Kidney (tissue), 14 donors: ENCODE data around the gene METRN. TPM values are rescaled to one million over a fixed set of nuclear protein-coding genes. Genes with fewer than 3 reads are reported as not detected.

Experiments used
- DNase-seq, 5 donors: peaks; one replicate each; pipeline ENCODE4 v3.0.0-alpha.2; 2013 to 2020
- FAIRE-seq: peaks from 2 replicates; lab custom pipeline; 2012; peaks lifted over from hg19 to GRCh38; lab: Jason Lieb, UNC
- H3K27ac ChIP-seq, 2 donors: one replicate each; pipeline ENCODE4 v1.7.0; 2013; ENCODE audit warnings: low read depth in 2 of 2, low read length in 2 of 2, inconsistent platforms in 1 of 2
- H3K27me3 ChIP-seq: one replicate; pipeline ENCODE4 v1.7.1; 2013; ENCODE audit warnings: low read length, inconsistent platforms; ENCODE audit not compliant: control insufficient read depth, insufficient read depth
- H3K36me3 ChIP-seq, 3 donors: one replicate each; pipeline versions ENCODE4 v1.7.0 to v1.7.1; 2013; ENCODE audit warnings: low read length in 3 of 3, control low read depth in 1 of 3, inconsistent platforms in 1 of 3; ENCODE audit not compliant: insufficient read depth in 3 of 3, control insufficient read depth in 2 of 3
- H3K4me1 ChIP-seq, 3 donors: one replicate each; pipeline versions ENCODE4 v1.7.0 to v1.7.1; 2013; ENCODE audit warnings: low read length in 3 of 3, inconsistent platforms in 1 of 3, low read depth in 1 of 3; ENCODE audit not compliant: control insufficient read depth in 2 of 3, insufficient read depth in 2 of 3
- H3K4me3 ChIP-seq, 3 donors: one replicate each; pipeline versions ENCODE4 v1.7.0 to v1.8.1; 2013; ENCODE audit warnings: low read length in 3 of 3, control low read depth in 1 of 3, inconsistent platforms in 1 of 3
- H3K9ac ChIP-seq, 3 donors: one replicate each; pipeline versions ENCODE4 v1.7.0 to v1.7.1; 2013; ENCODE audit warnings: low read length in 3 of 3, control low read depth in 1 of 3, inconsistent platforms in 1 of 3
- H3K9me3 ChIP-seq, 3 donors: one replicate each; pipeline versions ENCODE4 v1.7.0 to v1.7.1; 2013; ENCODE audit warnings: low read length in 3 of 3, control low read depth in 1 of 3, inconsistent platforms in 1 of 3; ENCODE audit not compliant: control insufficient read depth in 2 of 3, insufficient read depth in 1 of 3
- CTCF ChIP-seq: IDR thresholded peaks from 3 replicates; pipeline ENCODE4 v1.5.1; 2012; ENCODE audit warnings: mild to moderate bottlenecking, moderate library complexity, borderline replicate concordance; ENCODE audit not compliant: insufficient read depth; ENCODE audit errors: extremely low read depth
- intact Hi-C: fragments of 100-400 bp; cut with DNase I; formaldehyde crosslinking; loops from one replicate; pipeline ENCODE4 v1.11.1; 2022
- polyA plus RNA-seq: library from polyadenylated mRNA; stranded (reverse); fragments of 350-450 nt; fragmentation: Illumina TruSeq; extraction: RNeasy Lipid Tissue Mini Kit (QIAGEN cat#74804); gene quantifications from one replicate; pipeline ENCODE4 v1.2.3, GENCODE V29; 2014; ENCODE audit warnings: low read depth, low replicate concordance; ENCODE audit not compliant: insufficient read depth
- total RNA-seq: library from RNA; stranded (reverse); fragmentation: NEBNext Ultra II Directional; extraction: Animal tissue kit (Norgen Biotek cat#: 25700); gene quantifications from one replicate; pipeline ENCODE4 v1.2.1, GENCODE V29; 2021
- donor health status: control.
- donor health status: control.
- donor health status: control.
- donor health status: control.
- donor health status: control.
- donor health status: DM: yes; HTN: yes; CAD: no.
- donor health status: Normal renal cell carcinoma (clear cell type).

The METRN gene
- total and polyA plus RNA-seq, 2 donors from 2014 or later, result 34.9 to 114 TPM

GRCh38 chr16:747978-748746, 33.2 kb downstream of the METRN start:
- intact Hi-C loops, result no loop called here
- H3K4me3 ChIP-seq, result no peak overlapping the region
- DNase-seq (peak in 1 of 5 donors; percentile 43), FAIRE-seq (no peak)
- H3K36me3 ChIP-seq, result no peaks in the 10 kb centered on the region
- H3K9ac ChIP-seq, result no peak overlapping the region
- no peaks in the 10 kb centered on the region for H3K9me3 ChIP-seq
- no peaks in the 10 kb centered on the region for H3K27me3 ChIP-seq
- no peak overlapping the region for H3K27ac ChIP-seq
- H3K4me1 ChIP-seq, result no peaks in the 10 kb centered on the region
- no peak for TF ChIP-seq CTCF

GRCh38 chr16:749010-749409, 34.1 kb downstream of the METRN start:
- H3K9me3 ChIP-seq, result no peaks in the 10 kb centered on the region
- no peaks in the 10 kb centered on the region for H3K27me3 ChIP-seq
- TF ChIP-seq CTCF, result no peak
- intact Hi-C loops, result no loop called here
- no peak for FAIRE-seq
- H3K27ac ChIP-seq, result no peak overlapping the region
- H3K4me3 ChIP-seq, result no peak overlapping the region
- DNase-seq, result no peak
- no peak overlapping the region for H3K9ac ChIP-seq
- H3K36me3 ChIP-seq, result no peaks in the 10 kb centered on the region
- no peaks in the 10 kb centered on the region for H3K4me1 ChIP-seq

- no peaks in the 10 kb centered on the region for H3K27me3 ChIP-seq
- intact Hi-C loops, result no loop called here
- no peak overlapping the region for H3K4me3 ChIP-seq
- no peaks in the 10 kb centered on the region for H3K4me1 ChIP-seq
- no peaks in the 10 kb centered on the region for H3K9me3 ChIP-seq
- no peaks in the 10 kb centered on the region for H3K36me3 ChIP-seq
- DNase-seq (peak in 3 of 5 donors; percentile 52 to 58 (median 57)), FAIRE-seq (no peak)
- no peak overlapping the region for H3K9ac ChIP-seq
- TF ChIP-seq CTCF, result no peak
- no peak overlapping the region for H3K27ac ChIP-seq
Observed at GRCh38 chr16:750485-750884, 35.6 kb downstream of the METRN start.
